H1 (cell line): ENCODE data around the gene MSI2. TPM values are rescaled to one million over a fixed set of nuclear protein-coding genes. Genes with fewer than 3 reads are reported as not detected.

ENCODE experiments used
- CTCF ChIA-PET: fragments of 300-600 bp; sonication (Branson Sonifier 250); formaldehyde crosslinking; loops from one replicate; lab custom pipeline; 2021; ENCODE audit not compliant: partially characterized antibody; lab: Charles Lee
- POLR2A ChIA-PET: fragments of 300-600 bp; sonication (Branson Sonifier 250); formaldehyde crosslinking; loops from one replicate; lab custom pipeline; 2021; ENCODE audit warnings: inconsistent platforms; ENCODE audit not compliant: partially characterized antibody; lab: Charles Lee
- DNase-seq, 2 experiments: peaks; one replicate each; pipeline versions ENCODE4 v3.0.0 to v3.0.0-alpha.2; 2010 to 2022; ENCODE audit warnings: low spot score in 2 of 2, low read depth in 1 of 2, mixed read lengths in 1 of 2
- FAIRE-seq: peaks from 2 replicates; lab custom pipeline; 2011; peaks lifted over from hg19 to GRCh38; lab: Jason Lieb, UNC
- H2AFZ ChIP-seq: 2 replicates; pipeline ENCODE4 v1.8.1; 2012; ENCODE audit warnings: low read length, inconsistent platforms
- H2AK5ac ChIP-seq: 2 replicates; pipeline ENCODE4 v1.6.1; 2013; ENCODE audit warnings: low read depth, low read length
- H2BK120ac ChIP-seq: replicated peaks from 2 replicates; pipeline ENCODE3; 2013; ENCODE audit warnings: low read depth, low read length, inconsistent platforms
- H2BK12ac ChIP-seq: 2 replicates; pipeline ENCODE4 v1.6.1; 2013; ENCODE audit warnings: low read depth, low read length
- H2BK15ac ChIP-seq: 2 replicates; pipeline ENCODE4 v1.6.1; 2013; ENCODE audit warnings: low read length
- H2BK20ac ChIP-seq: 2 replicates; pipeline ENCODE4 v1.6.1; 2013; ENCODE audit warnings: low read length
- H2BK5ac ChIP-seq: 2 replicates; pipeline ENCODE4 v1.6.1; 2013; ENCODE audit warnings: low read depth, low read length
- H3K14ac ChIP-seq: 2 replicates; pipeline ENCODE4 v1.6.1; 2013; ENCODE audit warnings: inconsistent platforms; ENCODE audit not compliant: insufficient read length
- H3K18ac ChIP-seq: 2 replicates; pipeline ENCODE4 v1.6.1; 2013; ENCODE audit warnings: low read length; ENCODE audit errors: extremely low read depth
- H3K23ac ChIP-seq: 2 replicates; pipeline ENCODE4 v1.6.1; 2013; ENCODE audit warnings: inconsistent platforms; ENCODE audit not compliant: insufficient read length
- H3K23me2 ChIP-seq: 2 replicates; pipeline ENCODE4 v1.6.1; 2013; ENCODE audit warnings: low read depth, low read length
- H3K27ac ChIP-seq: 2 replicates; pipeline ENCODE4 v1.6.1; 2011; ENCODE audit warnings: low read depth, low read length, inconsistent platforms
- H3K27me3 ChIP-seq, 4 experiments: replicated peaks in 1 of 4; 1 replicate in 1 of 4; 2 replicates in 3 of 4; pipeline versions ENCODE4 v1.6.1 to v1.8.1; 2011 to 2013; ENCODE audit warnings: low read length in 3 of 4, mild to moderate bottlenecking in 3 of 4, inconsistent platforms in 2 of 4, mixed read lengths in 2 of 4, moderate library complexity in 1 of 4; ENCODE audit not compliant: control insufficient read depth in 3 of 4, insufficient read depth in 3 of 4; ENCODE audit errors: extremely low read depth in 1 of 4
- H3K36me3 ChIP-seq, 4 experiments: 2 replicates each; pipeline versions ENCODE4 v1.6.1 to v1.8.1; 2011 to 2013; ENCODE audit warnings: mild to moderate bottlenecking in 4 of 4, low read length in 3 of 4, moderate library complexity in 2 of 4, control low read depth in 1 of 4, inconsistent platforms in 1 of 4; ENCODE audit not compliant: insufficient read depth in 4 of 4, control insufficient read depth in 2 of 4
- H3K4ac ChIP-seq: replicated peaks from 2 replicates; pipeline ENCODE3; 2013; ENCODE audit warnings: low read length, low read depth, mixed read lengths, inconsistent platforms; ENCODE audit not compliant: insufficient read length
- H3K4me1 ChIP-seq, 4 experiments: replicated peaks in 1 of 4; 1 replicate in 1 of 4; 2 replicates in 3 of 4; pipeline versions ENCODE4 v1.6.1 to v1.8.1; 2011 to 2013; ENCODE audit warnings: low read length in 3 of 4, inconsistent platforms in 2 of 4, mixed read lengths in 1 of 4; ENCODE audit not compliant: insufficient read depth in 4 of 4, control insufficient read depth in 3 of 4
- H3K4me2 ChIP-seq, 2 experiments: 2 replicates each; pipeline versions ENCODE4 v1.6.1 to v1.8.1; 2011 to 2013; ENCODE audit warnings: low read depth in 2 of 2, low read length in 2 of 2, control low read depth in 1 of 2, inconsistent platforms in 1 of 2, mild to moderate bottlenecking in 1 of 2; ENCODE audit not compliant: insufficient read depth in 1 of 2
- H3K4me3 ChIP-seq, 4 experiments: fragments of 200-600, 300-600 bp in 1 of 4; sonication (generic), shearing (Covaris generic), sonication (Bioruptor Twin) in 1 of 4; 2 replicates each; pipeline versions ENCODE4 v1.5.1 to v1.8.1; 2011 to 2016; ENCODE audit warnings: low read length in 4 of 4, low read depth in 3 of 4, control low read depth in 2 of 4, inconsistent platforms in 2 of 4, mild to moderate bottlenecking in 2 of 4, mixed read lengths in 1 of 4, moderate library complexity in 1 of 4; ENCODE audit not compliant: insufficient read depth in 2 of 4; ENCODE audit errors: extremely low read depth in 1 of 4
- H3K56ac ChIP-seq: replicated peaks from 2 replicates; pipeline ENCODE3; 2013; ENCODE audit warnings: low read depth, mild to moderate bottlenecking, mixed read lengths, low read length, inconsistent platforms; ENCODE audit not compliant: insufficient read length
- H3K79me1 ChIP-seq: 2 replicates; pipeline ENCODE4 v1.6.1; 2013; ENCODE audit warnings: low read depth, low read length, control low read depth
- H3K79me2 ChIP-seq, 2 experiments: 2 replicates each; pipeline versions ENCODE4 v1.6.1 to v1.8.1; 2012 to 2013; ENCODE audit warnings: low read length in 2 of 2, mild to moderate bottlenecking in 2 of 2, inconsistent platforms in 1 of 2; ENCODE audit not compliant: insufficient read depth in 2 of 2, control insufficient read depth in 1 of 2
- H3K9ac ChIP-seq, 4 experiments: replicated peaks in 1 of 4; 1 replicate in 1 of 4; 2 replicates in 3 of 4; pipeline versions ENCODE4 v1.6.1 to v1.8.1; 2011 to 2013; ENCODE audit warnings: low read depth in 3 of 4, low read length in 3 of 4, control low read depth in 2 of 4, mild to moderate bottlenecking in 2 of 4, moderate library complexity in 2 of 4, inconsistent platforms in 1 of 4; ENCODE audit errors: extremely low read depth in 1 of 4
- H3K9me3 ChIP-seq, 2 experiments: 2 replicates each; pipeline versions ENCODE4 v1.6.1 to v1.8.1; 2012 to 2013; ENCODE audit warnings: mild to moderate bottlenecking in 2 of 2, moderate library complexity in 2 of 2, control low read depth in 1 of 2, inconsistent platforms in 1 of 2, low read depth in 1 of 2, low read length in 1 of 2, mixed read lengths in 1 of 2; ENCODE audit not compliant: insufficient read depth in 2 of 2
- H4K20me1 ChIP-seq, 2 experiments: replicated peaks in 1 of 2; 2 replicates each; pipeline versions ENCODE3 to v1.8.1; 2011 to 2013; ENCODE audit warnings: inconsistent platforms in 2 of 2, low read length in 2 of 2, mild to moderate bottlenecking in 1 of 2; ENCODE audit not compliant: insufficient read depth in 2 of 2, control insufficient read depth in 1 of 2
- H4K5ac ChIP-seq: 2 replicates; pipeline ENCODE4 v1.6.1; 2013; ENCODE audit warnings: low read length, low read depth, mixed read lengths, inconsistent platforms; ENCODE audit not compliant: insufficient read length
- H4K8ac ChIP-seq: 2 replicates; pipeline ENCODE4 v1.8.0; 2013; ENCODE audit warnings: mild to moderate bottlenecking, moderate library complexity, low read length, inconsistent platforms; ENCODE audit not compliant: insufficient read depth; ENCODE audit errors: extremely low read depth
- H4K91ac ChIP-seq: replicated peaks from 2 replicates; pipeline ENCODE3; 2013; ENCODE audit warnings: low read length, mixed read lengths, inconsistent platforms; ENCODE audit not compliant: insufficient read length
- ATF2 ChIP-seq: IDR thresholded peaks from 2 replicates; pipeline ENCODE4 v1.6.1; 2012; ENCODE audit warnings: low read length, inconsistent platforms
- BCL11A ChIP-seq, 2 experiments: IDR thresholded peaks; one replicate each; pipeline ENCODE4 v1.6.1; 2011; ENCODE audit warnings: low read depth in 2 of 2, low read length in 2 of 2, mild to moderate bottlenecking in 2 of 2
- CHD1 ChIP-seq: IDR thresholded peaks from 2 replicates; pipeline ENCODE4 v1.6.1; 2012; ENCODE audit warnings: low read depth, low read length, improper control_type of control experiment
- CTBP2 ChIP-seq: IDR thresholded peaks from 2 replicates; pipeline ENCODE4 v1.7.0; 2011; ENCODE audit warnings: borderline replicate concordance, mild to moderate bottlenecking, moderate library complexity, mixed read lengths, low read length; ENCODE audit not compliant: insufficient read depth, insufficient read length
- GTF2F1 ChIP-seq: IDR thresholded peaks from 2 replicates; pipeline ENCODE4 v1.6.1; 2012; ENCODE audit warnings: low read depth, low read length, improper control_type of control experiment, borderline replicate concordance
- POLR2A ChIP-seq, 2 experiments: IDR thresholded peaks; 1 replicate in 1 of 2; 2 replicates in 1 of 2; pipeline ENCODE4 v1.6.1; 2011; ENCODE audit warnings: low read depth in 2 of 2, low read length in 2 of 2, mild to moderate bottlenecking in 2 of 2; ENCODE audit errors: control extremely low read depth in 1 of 2
- RFX5 ChIP-seq: IDR thresholded peaks from 2 replicates; pipeline ENCODE4 v1.6.1; 2011; ENCODE audit warnings: low read depth, low read length, improper control_type of control experiment, borderline replicate concordance
- SUZ12 ChIP-seq: fragments of 200-600 bp; sonication (generic); IDR thresholded peaks from 2 replicates; pipeline ENCODE4 v1.6.1; 2012; ENCODE audit warnings: mild to moderate bottlenecking, inconsistent platforms, low read length, moderate library complexity, mixed read lengths
- WGBS, 2 experiments: shearing (Covaris generic) in 1 of 2; methylation state at CpG; one replicate each; pipeline versions ENCODE4 v1.1.6 to v1.1.7; 2013 to 2015; ENCODE audit warnings: low lambda C conversion rate in 2 of 2, mixed read lengths in 2 of 2, inconsistent platforms in 1 of 2, low coverage in 1 of 2, missing lambda C conversion rate in 1 of 2; ENCODE audit not compliant: insufficient replicate concordance in 2 of 2, insufficient coverage in 1 of 2, insufficient read length in 1 of 2; ENCODE audit errors: extremely low coverage in 1 of 2, missing lambda C conversion rate in 1 of 2; 5-methylcytosine and 5-hydroxymethylcytosine counted together
- polyA plus RNA-seq, 7 experiments: library from polyadenylated mRNA; depleted of rRNA in 3 of 7; stranded (reverse) in 5 of 7; unstranded in 2 of 7; fragments of >200 nt in 5 of 7; fragments of 200-250 nt in 2 of 7; gene quantifications; 1 replicate in 5 of 7; 2 replicates in 1 of 7; 4 replicates in 1 of 7; pipeline versions ENCODE4 v1.2.1 to v1.2.3, GENCODE V29; 2011 to 2013; ENCODE audit warnings: missing spikeins in 2 of 7, mixed read lengths in 2 of 7
- total RNA-seq: library from RNA; stranded (reverse); fragmentation: NEBNext Ultra II Directional; extraction: Animal tissue kit (Norgen Biotek cat#: 25700); gene quantifications from 2 replicates; pipeline ENCODE4 v1.2.1, GENCODE V29; 2021

The MSI2 gene
- total and polyA plus RNA-seq, 2 of the 8 experiments (the other 6 are each of a cell fraction or from before 2014, with no cell fraction given): 36.7 to 80.6 TPM

DNA sequence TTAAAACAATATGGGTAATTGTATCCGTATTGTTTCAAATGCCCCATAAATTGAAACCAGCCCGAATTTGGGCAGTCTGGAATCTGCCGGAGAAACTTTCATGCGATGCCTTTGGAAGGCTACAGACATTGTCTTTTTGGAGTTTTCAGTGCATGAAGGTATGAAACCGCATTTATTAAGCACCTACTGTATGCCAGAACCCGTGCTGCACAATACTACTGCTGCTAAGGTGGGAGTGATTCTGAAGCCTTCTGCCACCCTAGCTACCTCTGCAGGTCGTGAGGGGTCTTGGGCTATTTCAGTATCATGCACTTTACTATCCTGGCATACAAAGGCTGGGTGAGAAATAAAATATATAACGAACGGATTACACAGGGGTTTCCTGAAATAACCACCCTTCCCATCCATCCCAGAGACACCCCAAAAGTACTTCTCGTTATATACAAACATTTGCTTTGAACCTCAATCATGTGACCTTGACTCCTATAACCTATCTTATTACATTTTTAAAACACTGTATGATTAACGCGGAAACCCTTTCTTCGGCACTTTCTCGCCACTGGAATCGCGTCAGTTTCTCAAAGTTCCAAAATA, 1.0 kb upstream of the MSI2 start:
- peak overlapping the region in 3 of 4 experiments; percentile 66 to 79 (median 69); a peak in 5 of 7 replicates for H3K9ac ChIP-seq
- WGBS, 2 experiments: 41% methylated on average over 16 of the region's 16 CpGs; no CpG with 5 or more reads in 1 of the 2 experiments

More for the DNA sequence above, 1.0 kb upstream of the MSI2 start:
- Histone ChIP-seq H2BK120ac (no peak overlapping the region), H2BK20ac (peak overlapping the region; percentile 26; the same call in 1 of the 2 replicates), H3K79me1 (peaks cover 3% of the 10 kb centered on the region; the same call in 1 of the 2 replicates), H4K91ac (no peak overlapping the region), H3K27me3 (peaks cover 2 to 10% (median 8%) of the 10 kb centered on the region in 4 experiments; a peak in 6 of 7 replicates), H3K4me1 (peaks cover 4 to 23% (median 5%) of the 10 kb centered on the region in 4 experiments; a peak in 6 of 7 replicates), H3K9me3 (no peaks in the 10 kb centered on the region), H3K27ac (no peak overlapping the region), H4K8ac (no peak overlapping the region), H3K18ac (no peak overlapping the region), H3K36me3 (peaks cover 0 to 6% (median 0%) of the 10 kb centered on the region in 4 experiments; a peak in 1 of 8 replicates), H3K4me2 (peak overlapping the region; percentile 77 to 83), H3K79me2 (peaks cover 0 to 12% of the 10 kb centered on the region in 2 experiments; a peak in 1 of 4 replicates), H2BK5ac (no peak overlapping the region), H4K5ac (no peak overlapping the region), H3K4me3 (peak overlapping the region; percentile 57 to 80 (median 74)), H2AFZ (no peak overlapping the region; the same call in 1 of the 2 replicates), H3K4ac (peak overlapping the region; percentile 4), H3K14ac (no peak overlapping the region), H3K56ac (no peak overlapping the region), H4K20me1 (peaks cover 0 to 4% of the 10 kb centered on the region in 2 experiments), H2BK15ac (no peak overlapping the region), H3K23me2 (peaks cover 17% of the 10 kb centered on the region), H2BK12ac (no peak overlapping the region), H3K23ac (no peak overlapping the region), H2AK5ac (no peak overlapping the region)
- POLR2A ChIA-PET: no interaction called here
- TF ChIP-seq CHD1 (no peak), RFX5 (no peak), POLR2A (IDR thresholded peaks at IDR 0.05; ENCODE audit: control extremely low read depth in 1 of 2, low read depth in 2 of 2, low read length in 2 of 2) (no peak), SUZ12 (no peak), ATF2 (no peak), CTBP2 (no peak), BCL11A (IDR thresholded peaks at IDR 0.05; ENCODE audit: low read depth in 2 of 2, low read length in 2 of 2) (no peak), GTF2F1 (no peak)
- FAIRE-seq: no peak
- DNase-seq: peak in 1 of 2 experiments; percentile 28
- CTCF ChIA-PET: interaction anchor here (2.6 kb wide), 1 partner anchor 12 kb away, joined by 40 read pairs; no protein-coding TSS in a partner anchor
